HG02678 (cell line): ENCODE measurements around the gene MAOA.
"Not testable (repeated sequence)": the region's sequence is repeated elsewhere in the genome, so short reads cannot be mapped to it uniquely, and the experiment has no call there.

Source experiments
- ATAC-seq: cut with Tn5 transposase; IDR thresholded peaks from one replicate; pipeline ENCODE4 v1.9.1; 2021; ENCODE audit warnings: mild to moderate bottlenecking, moderate library complexity; ENCODE audit not compliant: unreplicated experiment

The MAOA gene

GRCh38 chrX:43661521-43662240, 5.6 kb downstream of the MAOA start:
- no peak for ATAC-seq

- no peak for ATAC-seq
Measured at GRCh38 chrX:43663173-43663572, 7.1 kb downstream of the MAOA start.

GRCh38 chrX:43664258-43664657, 8.2 kb downstream of the MAOA start:
- ATAC-seq = no peak

GRCh38 chrX:43664708-43665107, 8.6 kb downstream of the MAOA start:
- no peak for ATAC-seq

- ATAC-seq = no peak
Measured at GRCh38 chrX:43666311-43666912, 10.3 kb downstream of the MAOA start.

- ATAC-seq = not testable (repeated sequence)
Measured at GRCh38 chrX:43675965-43676628, 20.0 kb downstream of the MAOA start.

- no peak for ATAC-seq
Measured at GRCh38 chrX:43676971-43677572, 21.0 kb downstream of the MAOA start.

- no peak for ATAC-seq
Measured at GRCh38 chrX:43677993-43678392, 21.9 kb downstream of the MAOA start.

GRCh38 chrX:43679058-43679457, 23.0 kb downstream of the MAOA start:
- no peak for ATAC-seq

GRCh38 chrX:43679778-43680177, 23.7 kb downstream of the MAOA start:
- ATAC-seq = no peak

- no peak for ATAC-seq
Measured at GRCh38 chrX:43682726-43683125, 26.6 kb downstream of the MAOA start.

- ATAC-seq = no peak
Measured at GRCh38 chrX:43685221-43685620, 29.1 kb downstream of the MAOA start.

GRCh38 chrX:43688586-43688985, 32.5 kb downstream of the MAOA start:
- ATAC-seq = no peak

- no peak for ATAC-seq
Measured at GRCh38 chrX:43693602-43694406, 37.7 kb downstream of the MAOA start.

- ATAC-seq = no peak
Measured at GRCh38 chrX:43699475-43699874, 43.4 kb downstream of the MAOA start.

GRCh38 chrX:43702079-43702524, 46.0 kb downstream of the MAOA start:
- ATAC-seq = no peak

- ATAC-seq = no peak
Measured at GRCh38 chrX:43702660-43703059, 46.6 kb downstream of the MAOA start.

- no peak for ATAC-seq
Measured at GRCh38 chrX:43703211-43703791, 47.2 kb downstream of the MAOA start.

GRCh38 chrX:43706786-43707370, 50.8 kb downstream of the MAOA start:
- ATAC-seq = no peak
